Mononuclear cell (primary cell): ENCODE data around the gene BPGM. TPM values are rescaled to one million over a fixed set of nuclear protein-coding genes. Genes with fewer than 3 reads are reported as not detected.
"Not testable (repeated sequence)": the region's sequence is repeated elsewhere in the genome, so short reads cannot be mapped to it uniquely, and the experiment has no call there.

Experiments
- H3K27me3 ChIP-seq: 2 replicates; pipeline ENCODE4 v1.6.0; 2011; ENCODE audit warnings: low read length, control low read depth; ENCODE audit not compliant: insufficient read depth
- H3K4me1 ChIP-seq: 2 replicates; pipeline ENCODE4 v1.5.1; 2011; ENCODE audit warnings: mild to moderate bottlenecking, low read length, control low read depth; ENCODE audit not compliant: insufficient read depth
- H3K4me3 ChIP-seq: 2 replicates; pipeline ENCODE4 v1.5.1; 2011; ENCODE audit warnings: mild to moderate bottlenecking, low read length, moderate library complexity
- H3K9me3 ChIP-seq: 2 replicates; pipeline ENCODE4 v1.5.1; 2011; ENCODE audit warnings: low read depth, mild to moderate bottlenecking, control low read depth, low read length
- total RNA-seq: library from RNA; depleted of rRNA; stranded (reverse); fragments of >200 nt; gene quantifications from one replicate; pipeline ENCODE4 v1.2.3, GENCODE V29; 2012

Gene BPGM
- total RNA-seq, 1 donor, result 20.8 TPM

- Histone ChIP-seq H3K4me3 (no peak overlapping the region), H3K4me1 (peaks cover 13% of the 10 kb centered on the region), H3K9me3 (peaks cover under 1% of the 10 kb centered on the region), H3K27me3 (no peaks in the 10 kb centered on the region)
Observed at GRCh38 chr7:134669388-134669787, 22.7 kb downstream of the BPGM start.

- H3K27me3 ChIP-seq, result no peaks in the 10 kb centered on the region
- H3K9me3 ChIP-seq, result peaks cover 5% of the 10 kb centered on the region
- H3K4me1 ChIP-seq, result peaks cover 13% of the 10 kb centered on the region
- no peak overlapping the region for H3K4me3 ChIP-seq
Observed at GRCh38 chr7:134669845-134670373, 23.3 kb downstream of the BPGM start.

GRCh38 chr7:134671609-134672008 lies 25.0 kb downstream of the BPGM start:
- H3K4me1 ChIP-seq, result peaks cover 13% of the 10 kb centered on the region
- no peaks in the 10 kb centered on the region for H3K27me3 ChIP-seq
- no peak overlapping the region for H3K4me3 ChIP-seq
- peaks cover 5% of the 10 kb centered on the region for H3K9me3 ChIP-seq

GRCh38 chr7:134674424-134674823 lies 27.8 kb downstream of the BPGM start:
- Histone ChIP-seq H3K27me3 (no peaks in the 10 kb centered on the region), H3K4me1 (peaks cover 8% of the 10 kb centered on the region), H3K4me3 (no peak overlapping the region), H3K9me3 (peaks cover 5% of the 10 kb centered on the region)

- peaks cover 5% of the 10 kb centered on the region for H3K9me3 ChIP-seq
- H3K27me3 ChIP-seq, result no peaks in the 10 kb centered on the region
- H3K4me3 ChIP-seq, result no peak overlapping the region
- no peaks in the 10 kb centered on the region for H3K4me1 ChIP-seq
Observed at GRCh38 chr7:134676743-134677142, 30.1 kb downstream of the BPGM start.

GRCh38 chr7:134678115-134678514 lies 31.5 kb downstream of the BPGM start:
- peaks cover 5% of the 10 kb centered on the region for H3K9me3 ChIP-seq
- no peak overlapping the region for H3K4me3 ChIP-seq
- H3K27me3 ChIP-seq, result no peaks in the 10 kb centered on the region
- H3K4me1 ChIP-seq, result no peaks in the 10 kb centered on the region

GRCh38 chr7:134679006-134679405 lies 32.4 kb downstream of the BPGM start:
- Histone ChIP-seq H3K4me1 (no peaks in the 10 kb centered on the region), H3K4me3 (no peak overlapping the region), H3K27me3 (no peaks in the 10 kb centered on the region), H3K9me3 (peaks cover 5% of the 10 kb centered on the region)

- Histone ChIP-seq H3K27me3 (no peaks in the 10 kb centered on the region), H3K4me1 (no peaks in the 10 kb centered on the region), H3K4me3 (no peak overlapping the region), H3K9me3 (no peaks in the 10 kb centered on the region)
Observed at GRCh38 chr7:134684165-134684564, 37.5 kb downstream of the BPGM start.

GRCh38 chr7:134685250-134685649 lies 38.6 kb downstream of the BPGM start:
- Histone ChIP-seq H3K4me1 (no peaks in the 10 kb centered on the region), H3K4me3 (no peak overlapping the region), H3K9me3 (no peaks in the 10 kb centered on the region), H3K27me3 (no peaks in the 10 kb centered on the region)

- H3K4me3 ChIP-seq, result no peak overlapping the region
- H3K27me3 ChIP-seq, result no peaks in the 10 kb centered on the region
- no peaks in the 10 kb centered on the region for H3K9me3 ChIP-seq
- H3K4me1 ChIP-seq, result no peaks in the 10 kb centered on the region
Observed at GRCh38 chr7:134686786-134687185, 40.1 kb downstream of the BPGM start.

GRCh38 chr7:134689550-134689949 lies 42.9 kb downstream of the BPGM start:
- H3K4me1 ChIP-seq, H3K4me3 ChIP-seq, H3K9me3 ChIP-seq: not testable (repeated sequence)

GRCh38 chr7:134690016-134690415 lies 43.4 kb downstream of the BPGM start:
- no peak overlapping the region for H3K4me3 ChIP-seq
- no peaks in the 10 kb centered on the region for H3K9me3 ChIP-seq
- H3K4me1 ChIP-seq, result no peaks in the 10 kb centered on the region
- H3K27me3 ChIP-seq, result no peaks in the 10 kb centered on the region

More at GRCh38 chr7:134689550-134689949, 42.9 kb downstream of the BPGM start:
- H3K27me3 ChIP-seq, result not testable (repeated sequence)

- Histone ChIP-seq H3K4me3 (no peak overlapping the region), H3K9me3 (no peaks in the 10 kb centered on the region), H3K4me1 (no peaks in the 10 kb centered on the region), H3K27me3 (no peaks in the 10 kb centered on the region)
Observed at GRCh38 chr7:134690614-134691504, 44.2 kb downstream of the BPGM start.

- no peaks in the 10 kb centered on the region for H3K27me3 ChIP-seq
- no peaks in the 10 kb centered on the region for H3K9me3 ChIP-seq
- H3K4me1 ChIP-seq, result no peaks in the 10 kb centered on the region
- H3K4me3 ChIP-seq, result no peak overlapping the region
Observed at GRCh38 chr7:134691546-134692343, 45.1 kb downstream of the BPGM start.

- Histone ChIP-seq H3K4me3 (no peak overlapping the region), H3K9me3 (no peaks in the 10 kb centered on the region), H3K27me3 (no peaks in the 10 kb centered on the region), H3K4me1 (no peaks in the 10 kb centered on the region)
Observed at GRCh38 chr7:134692344-134692705, 45.7 kb downstream of the BPGM start.
